NCI-H146 treated with DMSO at 0.1 percent for 48 hours (cell line): ENCODE measurements around the gene LRRK1.

Source experiments
- DNase-seq: peaks from one replicate; lab custom pipeline; 2025; ENCODE audit not compliant: unreplicated experiment; lab: John Stamatoyannopoulos, UW

Gene LRRK1

DNA sequence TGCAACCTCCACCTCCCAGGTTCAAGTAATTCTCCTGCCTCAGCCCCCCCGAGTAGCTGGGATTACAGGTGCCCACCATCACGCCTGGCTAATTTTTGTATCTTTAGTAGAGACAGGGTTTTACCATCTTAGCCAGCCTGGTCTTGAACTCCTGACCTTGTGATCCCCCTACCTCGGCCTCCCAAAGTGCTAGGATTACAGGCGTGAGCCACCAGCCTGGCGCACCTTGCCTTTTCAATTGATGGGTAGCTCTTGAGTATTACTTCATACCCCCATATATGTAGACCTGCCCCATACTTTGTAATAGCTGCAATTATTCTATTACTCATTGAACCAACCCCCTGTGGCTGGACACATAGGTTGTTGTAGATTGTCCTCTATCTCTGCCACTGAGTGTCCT, 101.3 kb downstream of the LRRK1 start:
- DNase-seq: no peak

DNA sequence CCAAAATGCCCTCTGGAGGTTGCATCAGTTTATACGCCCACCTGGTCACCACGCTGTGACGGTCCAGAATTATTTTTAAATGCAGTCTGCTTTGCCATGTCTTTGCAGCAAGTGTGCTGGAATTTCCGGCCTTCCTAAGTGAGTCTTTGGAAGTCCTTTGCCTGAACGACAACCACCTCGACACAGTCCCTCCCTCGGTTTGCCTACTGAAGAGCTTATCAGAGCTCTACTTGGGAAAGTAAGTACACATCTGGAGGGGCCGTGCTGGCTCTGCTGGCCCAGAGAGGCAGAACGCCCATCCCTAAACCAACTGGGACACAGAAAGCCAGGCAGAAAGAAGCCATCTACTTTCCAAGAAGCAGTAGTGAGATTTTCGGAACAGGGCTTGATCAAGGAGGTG, 101.8 kb downstream of the LRRK1 start:
- no peak for DNase-seq

GRCh38 chr15:101022306-101022705, 103.1 kb downstream of the LRRK1 start:
- no peak for DNase-seq

DNA sequence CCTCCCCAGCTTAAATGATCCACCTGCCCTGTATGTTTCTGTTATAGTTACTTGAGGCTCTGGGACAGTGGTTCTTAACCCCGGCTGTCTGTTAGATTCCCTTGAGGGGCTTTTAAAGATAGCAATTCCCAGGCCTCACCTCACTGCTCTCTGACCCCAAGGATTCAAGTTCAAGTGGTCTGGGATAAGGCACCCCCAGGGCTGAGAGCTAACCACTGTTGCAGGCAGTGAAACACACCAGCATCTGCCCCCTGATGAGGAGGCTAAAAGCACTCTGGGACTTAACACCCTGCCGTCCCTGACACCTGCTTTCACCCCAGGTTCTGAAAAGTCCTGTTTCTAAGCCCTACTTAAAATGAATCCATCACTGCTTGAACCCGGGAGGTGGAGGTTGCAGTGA, 103.7 kb downstream of the LRRK1 start:
- DNase-seq: no peak

- DNase-seq: no peak
These were observed 104.4 kb downstream of the LRRK1 start for GRCh38 chr15:101023501-101024072.

DNA sequence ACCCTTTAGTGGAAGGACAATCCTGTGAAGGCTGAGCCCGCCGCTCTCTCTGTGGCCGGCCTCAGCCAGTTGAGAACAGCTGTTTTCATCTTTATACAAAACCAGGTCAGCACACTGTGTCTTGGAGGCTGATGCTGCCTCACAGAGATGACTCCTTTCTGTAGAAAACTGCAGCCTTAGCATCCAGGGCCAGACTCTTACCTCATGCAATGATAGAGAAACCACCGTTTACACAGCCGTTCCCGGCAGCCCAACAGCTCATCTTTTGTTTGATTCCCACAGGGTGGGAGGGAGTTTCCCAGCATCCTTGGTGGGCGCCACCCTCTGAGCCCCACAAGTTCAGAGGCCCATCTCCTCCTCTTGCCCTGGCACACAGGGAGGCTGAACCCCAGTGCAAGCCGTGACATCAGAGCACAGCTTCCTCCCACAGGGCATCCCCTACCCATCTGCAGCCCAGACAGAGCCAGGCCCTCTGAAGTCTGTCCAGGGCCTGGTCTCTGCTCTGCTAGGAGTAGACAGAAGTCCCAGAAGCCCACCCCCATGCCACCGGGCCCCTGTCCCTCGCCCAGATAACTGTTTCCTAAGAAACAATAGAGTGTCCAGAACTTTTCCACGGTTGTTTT, 105.0 kb downstream of the LRRK1 start:
- no peak for DNase-seq

DNA sequence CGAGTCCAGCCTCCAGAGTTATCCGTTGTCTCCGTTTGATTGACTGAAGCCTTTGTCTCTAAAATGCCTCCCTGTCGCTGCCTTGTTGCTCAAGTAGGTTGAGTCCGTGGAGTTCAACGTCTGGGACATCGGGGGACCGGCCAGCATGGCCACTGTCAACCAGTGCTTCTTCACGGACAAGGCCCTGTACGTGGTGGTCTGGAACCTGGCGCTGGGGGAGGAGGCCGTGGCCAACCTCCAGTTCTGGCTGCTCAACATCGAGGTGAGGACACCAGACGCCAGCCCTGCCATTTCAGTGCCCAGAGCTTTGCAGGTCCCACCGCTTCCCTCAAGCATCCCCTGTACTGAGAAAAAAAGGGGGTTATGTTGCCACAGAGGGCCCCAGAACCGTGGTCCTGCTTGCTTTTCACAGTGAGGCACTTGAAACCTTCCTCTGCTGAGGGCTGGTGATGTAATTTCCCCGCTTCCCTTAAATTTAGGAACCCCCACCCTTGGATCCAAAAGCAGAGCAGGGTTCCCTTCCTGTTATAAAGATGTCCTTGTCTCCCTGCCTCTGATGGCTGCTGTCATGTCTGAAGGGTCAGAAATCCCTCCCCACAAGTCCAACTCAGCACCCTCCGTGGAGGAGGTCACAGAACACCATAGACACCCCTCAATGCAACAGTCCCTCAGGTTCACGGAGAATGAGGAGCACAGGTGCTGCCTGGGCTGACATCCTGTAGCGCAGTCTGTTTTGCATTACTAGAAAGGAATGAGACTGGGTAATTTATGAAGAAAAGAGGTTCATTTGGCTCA, 105.7 kb downstream of the LRRK1 start:
- DNase-seq: no peak

- DNase-seq: no peak
These were observed 106.3 kb downstream of the LRRK1 start for GRCh38 chr15:101025501-101025885.

- DNase-seq: no peak
These were observed 106.9 kb downstream of the LRRK1 start for GRCh38 chr15:101025896-101026631.

DNA sequence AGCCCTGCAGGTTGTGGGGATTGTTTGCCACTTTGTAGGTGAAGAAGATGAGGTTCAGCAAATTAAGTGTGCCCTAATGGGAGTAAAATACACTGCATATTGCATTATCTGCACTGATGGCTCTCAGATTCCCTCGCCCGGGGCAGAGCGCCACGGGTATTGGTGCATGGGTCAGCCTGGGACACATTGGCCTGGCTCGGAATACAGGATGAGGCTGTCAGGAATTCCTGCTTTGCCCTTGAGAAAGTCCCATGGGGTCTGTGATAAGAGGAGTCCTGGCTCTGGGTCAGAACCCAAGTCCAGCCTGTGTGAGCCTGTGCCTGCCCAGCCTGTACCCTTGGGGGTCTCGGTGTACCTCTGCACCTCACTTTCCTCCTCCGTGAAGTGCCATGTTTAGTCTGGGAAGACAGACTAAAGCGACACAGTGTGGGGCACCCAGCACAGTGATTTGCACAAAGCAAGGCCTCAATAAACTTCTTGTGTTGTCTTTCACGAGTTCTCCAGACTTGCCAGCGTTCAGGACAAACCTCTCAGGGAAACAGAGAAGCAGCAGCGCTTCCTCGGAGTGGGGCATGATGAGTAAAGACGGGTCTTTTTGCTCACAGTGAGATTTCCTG, 107.6 kb downstream of the LRRK1 start:
- no peak for DNase-seq

DNA sequence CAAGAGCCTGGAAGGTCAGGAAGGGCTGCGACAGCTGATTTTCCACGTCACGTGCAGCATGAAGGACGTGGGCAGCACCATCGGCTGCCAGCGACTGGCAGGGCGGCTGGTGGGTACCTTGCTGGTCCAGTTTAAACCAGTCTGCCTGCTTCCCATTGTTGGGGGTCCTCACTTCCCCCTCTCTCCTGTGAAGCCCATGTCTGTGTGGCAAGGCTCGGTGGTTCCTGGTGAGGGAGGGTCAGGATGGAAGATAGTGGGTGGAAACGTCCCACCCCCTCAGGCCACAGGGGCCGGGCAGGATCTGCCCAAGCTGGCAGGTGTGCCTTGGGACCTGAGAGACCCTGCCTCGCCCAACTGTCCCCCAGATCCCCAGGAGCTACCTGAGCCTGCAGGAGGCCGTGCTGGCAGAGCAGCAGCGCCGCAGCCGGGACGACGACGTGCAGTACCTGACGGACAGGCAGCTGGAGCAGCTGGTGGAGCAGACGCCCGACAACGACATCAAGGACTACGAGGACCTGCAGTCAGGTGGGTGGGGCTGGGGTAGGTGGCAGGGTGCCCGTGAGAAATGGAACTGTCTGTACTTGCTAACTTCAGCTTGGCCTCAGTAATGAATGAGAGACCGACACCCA, 108.2 kb downstream of the LRRK1 start:
- DNase-seq: no peak

- no peak for DNase-seq
These were observed 108.8 kb downstream of the LRRK1 start for GRCh38 chr15:101027920-101028319.

DNA sequence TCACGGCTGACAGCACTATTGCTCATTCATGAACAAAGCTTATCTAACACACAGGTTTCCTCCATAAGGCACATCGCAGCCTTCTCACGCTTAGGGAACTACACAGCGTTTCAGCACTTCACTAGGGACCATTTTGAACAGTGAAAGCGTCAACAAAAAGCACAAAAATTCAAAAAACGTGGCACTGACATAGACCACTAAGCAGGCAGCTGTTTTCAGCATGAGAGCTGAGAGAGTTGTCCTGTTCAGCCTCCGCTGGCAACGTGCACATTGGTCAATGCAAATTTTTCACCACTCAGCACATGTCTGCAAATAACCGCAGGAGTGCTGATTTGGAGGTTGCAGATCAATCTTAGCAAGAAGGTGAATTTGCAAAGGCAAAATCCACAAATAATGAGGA, 109.2 kb downstream of the LRRK1 start:
- DNase-seq: no peak

DNA sequence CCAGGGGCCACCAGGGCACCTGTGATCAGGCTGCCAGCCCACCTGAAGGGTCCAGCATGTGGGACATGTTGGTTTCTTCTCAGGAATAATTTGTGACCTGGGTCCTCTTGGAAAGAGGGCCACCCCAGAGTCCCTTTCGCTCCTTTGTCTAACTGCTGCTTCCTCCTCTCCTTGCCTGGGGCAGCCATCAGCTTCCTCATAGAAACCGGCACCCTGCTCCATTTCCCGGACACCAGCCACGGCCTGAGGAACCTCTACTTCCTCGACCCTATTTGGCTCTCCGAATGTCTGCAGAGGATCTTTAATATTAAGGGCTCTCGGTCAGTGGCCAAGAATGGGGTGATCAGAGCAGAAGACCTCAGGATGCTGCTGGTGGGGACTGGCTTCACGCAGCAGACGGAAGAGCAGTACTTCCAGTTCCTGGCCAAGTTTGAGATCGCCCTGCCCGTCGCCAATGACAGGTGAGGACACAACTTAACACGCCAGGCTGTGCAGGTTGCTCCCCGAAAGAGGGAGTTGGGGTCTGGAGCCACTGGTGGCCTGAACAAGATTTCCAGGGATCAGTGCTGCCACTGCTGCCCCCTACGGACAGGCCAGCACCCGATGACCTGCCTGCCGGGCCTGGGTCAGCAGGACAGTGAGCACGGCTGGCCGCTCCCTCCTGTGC, 109.7 kb downstream of the LRRK1 start:
- no peak for DNase-seq

GRCh38 chr15:101029971-101030661, 111.0 kb downstream of the LRRK1 start:
- no peak for DNase-seq

DNA sequence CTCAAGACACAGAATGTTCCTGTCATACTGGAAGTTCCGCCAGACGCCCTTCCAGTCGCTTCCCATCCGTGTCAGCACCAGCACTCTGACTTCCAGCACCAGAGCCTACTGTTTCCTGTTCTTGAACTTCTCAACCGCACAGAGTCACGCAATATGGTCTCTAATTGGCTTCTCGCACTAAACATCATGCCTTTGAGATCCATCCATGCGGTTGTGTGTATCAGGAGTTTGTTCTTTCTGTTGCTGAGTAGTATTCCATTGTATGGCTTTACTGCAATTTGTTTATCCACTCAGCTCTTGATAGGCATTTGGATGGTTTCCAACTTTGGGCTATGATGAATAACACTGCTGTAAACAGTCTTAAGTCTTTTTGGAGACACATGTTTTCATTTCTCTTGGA, 112.1 kb downstream of the LRRK1 start:
- DNase-seq: no peak

DNA sequence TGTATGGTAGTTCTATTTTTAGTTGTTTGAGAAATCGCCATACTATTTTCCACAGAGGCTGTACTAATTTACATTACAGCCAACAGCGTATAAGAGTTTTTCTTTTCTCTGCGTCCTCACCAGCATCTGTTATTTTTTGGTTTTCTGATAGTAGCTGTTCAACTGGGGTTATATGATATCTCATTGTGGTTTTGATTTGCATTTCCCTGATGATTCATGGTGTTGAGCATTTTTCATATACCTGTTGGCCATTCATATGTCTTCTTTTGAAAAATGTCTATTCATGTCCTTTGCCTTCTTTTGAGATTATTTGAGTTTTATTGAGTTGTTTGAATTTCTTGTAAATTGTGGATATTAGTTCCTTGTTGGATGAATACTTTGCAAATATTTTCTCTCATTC, 114.6 kb downstream of the LRRK1 start:
- no peak for DNase-seq

GRCh38 chr15:101035611-101036010, 116.5 kb downstream of the LRRK1 start:
- DNase-seq: no peak

GRCh38 chr15:101036189-101036588, 117.0 kb downstream of the LRRK1 start:
- no peak for DNase-seq
